ENCODE results near the gene KIAA1328.
"Not testable (repeated sequence)": the region's sequence is repeated elsewhere in the genome, so short reads cannot be mapped to it uniquely, and the experiment has no call there.

The KIAA1328 gene

DNA sequence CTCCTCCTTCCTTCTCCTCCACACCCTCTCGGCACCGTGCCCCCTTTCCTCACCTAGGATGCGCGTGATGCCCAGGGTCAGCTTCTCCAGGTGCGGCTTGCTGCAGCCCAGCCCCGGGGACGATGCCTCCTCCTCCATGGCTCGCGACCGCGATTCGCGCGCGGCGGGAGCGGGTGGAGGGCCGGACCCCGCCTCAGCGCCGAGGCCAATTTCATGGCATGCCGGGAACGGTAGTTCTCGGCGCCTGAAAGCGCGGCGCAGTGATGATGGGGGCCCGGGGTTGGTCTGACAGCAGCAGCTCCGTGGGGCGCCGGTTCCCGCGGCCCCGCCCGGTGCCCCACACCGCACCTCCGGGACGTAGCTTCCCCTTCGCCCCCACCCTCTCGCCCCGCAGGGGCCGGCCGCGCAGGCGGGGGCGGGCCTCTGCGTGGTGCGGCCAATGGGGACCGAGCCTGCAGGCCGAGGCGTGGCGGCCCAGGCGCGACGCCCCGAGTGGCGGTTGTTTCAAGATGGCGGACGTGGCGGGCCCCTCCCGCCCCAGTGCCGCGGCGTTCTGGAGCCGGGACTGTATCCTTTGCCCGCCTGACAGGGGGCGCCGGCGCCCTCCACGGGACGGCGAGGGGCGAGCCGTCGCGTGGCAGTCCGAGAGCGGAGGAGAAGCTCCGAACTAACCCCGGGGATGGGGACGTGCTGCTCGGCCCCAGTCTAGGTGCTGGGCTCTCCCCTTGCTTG lies at the start of gene KIAA1328, which contains the start of gene TPGS2:
Gene KIAA1328, plus strand, starts transcription at position 498 of the 732 bp plus-strand sequence. Its CDS starts 12 bp downstream, at position 510.
Gene TPGS2, minus strand, starts transcription at position 373 of the 732 bp plus-strand sequence. Its CDS starts 235 bp downstream, at position 138.
- peak; percentile 39 for DNase-seq

DNA sequence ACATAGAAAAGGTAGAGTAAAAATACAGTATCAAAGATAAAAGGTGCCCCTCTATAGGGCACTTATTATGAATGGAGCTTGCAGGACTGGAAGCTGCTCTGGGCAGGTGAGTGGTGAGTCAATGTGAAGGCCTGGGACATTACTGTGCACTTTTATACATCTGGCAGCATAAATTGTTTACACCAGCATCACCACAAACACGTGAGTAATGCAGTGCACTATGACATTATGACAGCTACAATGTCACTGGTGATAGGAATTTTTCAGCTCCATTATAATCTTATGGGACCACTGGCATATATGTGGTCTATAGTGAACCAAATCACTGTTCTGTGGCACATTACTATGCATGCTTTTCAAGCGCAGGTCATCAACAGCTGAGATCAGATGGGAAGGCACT lies 48.2 kb upstream of the KIAA1328 start:
- DNase-seq, result no peak

DNA sequence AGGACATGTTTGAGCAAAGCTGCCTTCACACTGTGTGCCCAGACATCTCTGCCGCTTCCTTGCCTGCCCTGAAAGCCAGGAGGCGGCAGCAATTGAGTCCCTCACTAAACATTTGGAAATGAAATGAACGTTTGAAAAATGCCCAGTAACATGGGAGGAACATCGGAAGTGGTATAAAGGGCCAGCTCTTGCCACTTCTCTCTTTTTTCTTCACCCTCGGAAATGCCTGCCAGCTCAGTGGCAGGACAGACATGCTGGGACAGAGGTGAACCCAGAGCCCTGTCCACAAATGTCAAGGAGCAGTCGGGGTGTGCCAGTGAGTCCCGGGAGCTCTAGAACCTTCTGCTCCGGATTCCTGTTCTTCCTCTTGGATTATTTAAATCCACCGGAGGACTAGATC lies 46.2 kb upstream of the KIAA1328 start:
- DNase-seq, result no peak

DNA sequence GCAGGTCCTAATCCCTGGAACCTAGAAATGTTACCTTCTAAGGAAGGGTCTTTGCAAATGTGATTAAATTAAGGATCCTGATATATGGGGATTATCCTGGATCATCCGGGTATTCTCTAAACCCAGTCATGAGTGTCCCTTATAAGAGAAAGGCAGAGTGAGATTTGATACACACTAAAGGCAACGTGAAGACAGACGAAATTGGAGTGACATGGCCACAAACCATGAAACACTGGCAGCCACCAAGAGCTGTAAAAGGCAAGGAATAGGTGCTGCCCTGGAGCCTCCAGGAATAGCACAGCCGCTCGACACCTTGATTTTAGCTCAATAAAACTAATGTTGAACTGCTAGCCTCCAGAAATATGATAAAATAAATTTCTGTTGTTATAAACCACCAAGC lies 45.1 kb upstream of the KIAA1328 start:
- no peak for DNase-seq

DNA sequence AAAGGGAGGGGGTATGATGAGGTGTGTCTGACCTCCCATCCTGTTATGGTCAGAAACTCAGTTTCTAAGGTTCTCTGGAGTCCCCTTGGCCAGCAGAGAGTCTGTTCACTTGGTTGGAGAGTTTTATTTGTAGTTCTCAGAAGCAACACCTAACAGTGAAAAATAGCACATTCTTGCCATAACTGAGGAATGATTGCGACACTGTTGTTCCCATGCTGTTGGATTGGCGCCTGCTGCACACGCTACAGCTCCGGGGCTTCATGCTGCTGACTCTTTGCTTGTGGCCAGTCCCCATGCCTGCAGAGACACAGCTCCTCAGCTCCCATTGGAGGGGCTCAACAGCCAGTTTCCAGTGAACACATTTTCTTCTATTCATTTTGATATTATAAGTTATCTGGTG lies 42.2 kb upstream of the KIAA1328 start:
- DNase-seq, result no peak

DNA sequence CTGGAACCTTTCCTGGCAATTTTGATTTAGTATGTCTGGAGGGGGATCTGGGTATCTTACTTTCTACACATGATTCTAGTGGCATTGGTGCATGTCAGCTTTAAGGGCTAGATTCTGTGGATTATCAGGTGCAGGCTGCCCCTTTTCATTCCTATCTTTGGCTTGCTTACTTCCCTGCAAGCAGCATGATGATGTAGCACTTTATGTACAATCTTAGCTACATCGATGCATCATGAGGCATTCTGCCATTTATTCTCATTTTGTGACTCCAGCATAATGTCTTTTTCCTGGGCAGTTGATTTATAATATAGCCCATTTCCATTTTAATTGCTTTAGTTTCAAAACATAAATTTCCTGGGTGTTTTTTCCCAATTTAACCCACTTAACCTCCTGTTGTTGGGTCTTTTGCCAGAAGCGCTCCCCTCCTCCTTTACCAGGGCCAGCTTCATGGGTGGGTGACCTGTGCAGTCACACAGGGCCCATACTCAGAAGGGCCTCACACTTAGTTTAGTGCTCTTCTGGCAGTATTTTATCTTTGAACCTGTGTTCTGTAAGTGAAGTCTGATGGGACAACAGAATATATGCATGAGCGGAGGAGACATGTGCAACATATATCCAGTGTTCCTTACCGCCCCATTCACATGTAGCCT lies 36.2 kb upstream of the KIAA1328 start:
- no peak for DNase-seq

DNA sequence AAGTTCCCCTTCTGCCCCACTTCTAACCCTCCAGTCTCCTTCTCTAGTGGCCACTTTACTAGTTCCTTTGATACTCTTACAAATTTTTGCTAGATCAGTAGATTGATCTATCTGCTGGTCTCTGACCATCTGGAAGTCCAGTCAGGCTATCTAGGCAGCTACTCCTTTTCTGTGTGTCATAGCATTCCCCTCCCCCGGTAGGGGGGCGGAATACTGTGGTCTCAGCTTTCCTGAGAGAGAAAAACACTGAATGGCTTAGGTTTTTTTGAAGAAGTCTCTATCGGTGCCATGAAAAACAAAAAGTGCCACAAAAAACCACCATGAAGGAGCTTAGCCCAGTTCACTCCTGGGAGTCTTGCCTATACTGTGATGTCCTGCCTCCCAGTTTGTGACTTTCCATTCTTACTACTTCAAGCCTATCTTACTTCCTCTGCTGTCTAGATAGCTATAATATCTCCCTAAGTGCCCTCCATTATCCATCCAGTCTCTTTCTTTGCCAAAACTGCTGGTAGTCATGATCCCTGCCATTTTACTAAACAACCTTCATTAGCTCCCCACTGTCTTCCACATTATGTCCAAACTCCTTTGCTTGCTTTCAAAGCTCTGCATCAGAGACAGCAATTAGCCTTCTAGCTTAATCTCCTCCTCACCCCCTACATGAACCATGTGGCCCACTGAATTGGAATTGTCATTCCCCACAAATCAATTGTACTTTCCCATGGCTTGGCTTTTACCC lies 30.0 kb upstream of the KIAA1328 start:
- DNase-seq, result no peak

DNA sequence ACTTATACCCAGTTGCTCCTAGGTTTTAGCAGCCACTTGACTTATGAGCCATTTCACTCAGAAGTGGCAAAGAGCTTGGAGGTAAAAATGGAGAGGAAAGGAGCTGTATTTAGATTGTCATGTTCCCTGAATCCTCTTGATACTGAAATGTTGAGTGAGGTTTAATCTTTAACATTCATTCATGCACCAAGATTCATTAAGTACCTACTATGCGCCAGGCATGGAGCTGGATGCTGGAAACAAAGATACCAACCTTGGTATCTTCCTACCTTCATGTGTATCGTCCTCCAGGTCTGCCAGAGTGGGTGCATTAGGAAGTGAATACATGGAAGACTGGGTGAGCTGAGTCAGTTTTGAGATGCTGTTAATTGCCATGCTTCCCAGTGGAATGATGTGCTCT lies 23.8 kb upstream of the KIAA1328 start:
- no peak for DNase-seq

DNA sequence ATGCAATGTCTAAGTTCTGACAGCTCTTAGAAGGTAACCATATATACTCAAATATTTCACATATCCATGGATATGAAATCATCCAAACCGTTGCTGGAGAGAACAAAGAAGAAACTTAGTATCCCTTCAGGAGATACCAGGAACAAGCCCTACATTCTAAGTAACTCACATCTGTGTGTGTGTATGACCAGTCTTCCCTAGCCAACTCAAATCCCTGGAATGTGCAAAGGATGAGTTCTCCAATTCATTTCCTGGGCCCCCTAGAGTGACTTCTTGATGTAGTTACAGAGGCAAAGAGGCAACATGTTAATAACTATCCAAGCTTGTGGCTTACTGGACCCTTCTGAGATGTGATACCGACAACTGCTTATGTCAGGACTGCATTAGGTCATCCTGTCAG lies 20.2 kb upstream of the KIAA1328 start:
- DNase-seq, result no peak

DNA sequence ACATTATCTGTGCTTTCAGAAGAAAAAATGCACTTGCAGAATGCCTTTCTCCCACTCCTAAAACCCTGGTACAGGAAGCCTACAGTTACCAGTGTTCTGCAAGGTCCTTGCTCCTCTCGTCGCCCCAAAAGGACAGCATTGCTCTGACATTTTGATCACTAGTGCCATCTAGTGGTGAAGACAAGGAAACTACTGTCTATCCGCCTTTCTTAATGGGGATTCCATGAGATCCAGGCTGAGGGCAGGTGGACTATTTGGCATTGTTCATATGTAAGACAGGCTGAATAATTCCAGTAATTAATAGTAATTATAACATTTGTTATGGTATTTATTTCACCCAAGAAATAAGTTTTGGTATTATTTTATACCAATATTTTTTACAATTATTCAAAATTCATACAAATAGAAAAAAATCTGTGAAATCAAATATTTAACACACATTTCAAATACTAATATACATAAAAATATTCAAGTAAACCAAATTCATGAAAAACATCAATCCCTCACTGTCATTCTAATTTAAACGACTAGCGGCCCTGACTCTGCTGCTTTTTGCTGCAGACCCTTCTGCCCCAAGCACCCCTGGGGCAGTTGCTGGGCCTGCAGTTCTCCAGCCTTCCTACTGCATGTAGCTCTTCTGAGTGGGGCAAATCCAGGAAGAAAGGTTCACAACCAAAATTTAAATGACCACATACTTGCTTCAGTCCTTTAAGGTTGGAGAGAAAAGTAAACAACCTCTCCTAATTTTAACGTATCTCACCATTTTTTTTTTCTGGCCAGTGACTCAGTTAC lies 19.1 kb upstream of the KIAA1328 start:
- DNase-seq, result peak; percentile 36

DNA sequence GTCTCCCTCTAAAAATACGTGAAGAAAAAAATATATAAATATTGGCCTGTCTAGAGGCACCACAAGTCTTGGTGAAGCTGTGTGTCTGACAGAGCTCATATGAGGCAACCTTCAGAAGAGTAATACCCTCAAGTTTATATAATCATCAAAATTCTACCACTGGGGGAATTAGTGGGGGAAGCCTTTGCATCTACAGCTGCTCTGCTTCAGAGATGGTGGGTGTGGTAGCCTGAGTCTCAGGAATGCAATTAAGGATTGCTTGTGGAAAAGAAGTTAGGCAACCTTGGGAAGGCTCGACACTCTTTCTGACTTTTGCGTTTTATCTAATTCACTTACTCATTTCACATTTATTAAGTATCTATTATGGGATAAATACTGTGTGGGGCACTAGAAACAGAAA lies 17.5 kb upstream of the KIAA1328 start:
- DNase-seq, result no peak

DNA sequence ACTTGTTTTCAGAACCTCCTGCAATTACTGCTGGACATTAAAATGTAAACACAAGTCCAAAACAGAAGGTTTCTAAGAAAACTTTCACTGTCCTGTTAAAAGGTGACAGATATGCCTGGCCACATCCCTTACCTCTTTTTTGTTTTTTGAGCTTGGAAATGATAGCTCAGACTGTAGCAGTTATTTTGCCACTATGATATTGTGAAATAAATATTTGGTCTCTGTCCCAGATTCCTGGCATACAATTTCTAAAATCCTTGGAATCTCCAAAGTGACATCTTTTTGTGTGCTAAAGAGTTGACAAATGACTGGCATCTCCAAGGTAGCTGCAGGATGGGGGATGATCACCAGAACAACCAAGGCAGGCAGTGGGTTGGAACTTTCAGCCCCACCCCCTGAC lies 17.0 kb upstream of the KIAA1328 start:
- no peak for DNase-seq

DNA sequence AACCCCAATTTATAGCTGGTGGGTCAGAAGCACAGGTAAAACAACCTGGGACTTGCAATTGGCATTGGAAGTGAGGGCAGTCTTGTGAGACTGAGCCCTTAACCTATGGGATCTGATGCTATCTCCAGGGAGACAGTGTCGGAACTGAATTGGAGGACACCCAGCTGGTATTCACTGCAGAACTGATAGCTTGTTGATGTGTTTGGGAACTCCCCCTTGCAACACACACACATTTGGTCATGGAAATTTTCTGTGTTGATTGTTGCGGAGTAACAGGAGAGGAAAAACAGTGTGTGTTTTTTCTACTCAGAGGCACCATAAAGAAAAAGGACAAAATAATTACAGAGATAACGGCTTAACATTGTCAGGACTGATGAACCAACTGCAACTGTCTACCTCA lies 16.2 kb upstream of the KIAA1328 start:
- DNase-seq, result no peak

DNA sequence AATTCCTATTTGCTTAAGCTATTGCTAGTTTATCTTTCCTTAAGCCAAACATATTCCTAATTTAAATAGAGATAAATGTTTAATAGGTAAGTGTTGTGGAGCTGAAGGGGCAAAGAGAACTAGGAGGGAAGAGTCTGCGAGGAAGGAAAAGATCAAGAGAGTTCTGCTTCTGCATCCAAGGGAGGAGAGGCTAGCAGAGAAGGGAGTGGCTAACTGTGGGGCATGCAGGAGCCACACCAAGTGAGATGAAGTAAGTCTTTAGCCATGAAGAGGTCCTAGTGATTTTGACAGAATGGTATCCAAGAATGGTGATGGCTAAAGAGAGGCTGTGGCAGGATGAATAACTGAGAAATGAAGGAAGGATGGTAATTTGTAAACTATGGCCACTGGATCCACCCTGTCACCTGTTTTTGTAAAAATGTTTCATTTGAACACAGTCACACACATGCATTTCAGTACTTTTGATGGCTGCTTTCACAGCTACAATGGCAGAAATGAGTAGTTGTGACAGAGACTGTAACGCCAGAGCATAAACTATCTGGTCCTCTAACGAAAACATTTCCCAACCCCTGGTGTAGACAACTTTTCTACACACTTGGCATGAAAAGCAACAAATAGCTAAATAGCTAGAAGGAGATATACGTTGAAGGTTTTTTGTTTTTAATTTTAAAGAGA lies 15.7 kb upstream of the KIAA1328 start:
- no peak for DNase-seq

DNA sequence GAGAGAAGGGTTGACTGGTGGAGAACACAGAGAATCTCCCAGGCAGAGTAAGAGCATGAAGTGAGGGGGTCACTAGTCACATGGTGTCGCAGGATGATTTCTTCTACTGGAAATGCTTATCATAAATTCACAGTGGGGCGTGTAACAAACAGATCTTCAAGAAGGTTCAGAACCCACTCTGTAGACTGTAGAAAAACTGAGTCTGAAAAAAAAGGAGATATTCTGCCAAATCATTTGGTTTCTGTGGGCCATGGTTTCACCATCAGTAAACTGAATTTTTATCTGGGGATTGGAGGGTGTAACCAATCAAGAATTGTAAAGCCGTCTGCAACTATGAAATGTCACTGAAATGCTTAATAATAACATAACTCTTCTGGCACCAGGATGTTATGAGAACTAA lies 15.1 kb upstream of the KIAA1328 start:
- DNase-seq, result no peak

DNA sequence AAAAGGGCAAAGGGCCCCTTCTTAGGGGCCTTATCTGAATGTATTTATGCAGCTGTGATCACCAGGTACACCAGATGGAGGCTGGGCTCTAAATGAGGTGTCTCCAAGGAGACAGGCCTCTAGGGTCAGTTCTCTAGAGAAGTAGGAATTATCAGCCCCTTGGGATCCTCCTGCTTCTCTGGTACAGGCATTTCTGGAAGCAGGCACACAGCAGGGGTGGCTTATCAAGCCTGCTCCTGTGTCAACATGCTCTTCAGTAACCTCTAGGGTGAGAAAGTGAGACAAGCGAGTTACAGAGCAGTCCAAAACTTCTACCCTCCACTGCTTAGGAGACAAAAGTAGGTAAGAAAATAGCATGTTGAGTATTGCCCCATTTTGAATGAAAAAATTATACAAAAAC lies 13.9 kb upstream of the KIAA1328 start:
- DNase-seq, result peak; percentile 37

DNA sequence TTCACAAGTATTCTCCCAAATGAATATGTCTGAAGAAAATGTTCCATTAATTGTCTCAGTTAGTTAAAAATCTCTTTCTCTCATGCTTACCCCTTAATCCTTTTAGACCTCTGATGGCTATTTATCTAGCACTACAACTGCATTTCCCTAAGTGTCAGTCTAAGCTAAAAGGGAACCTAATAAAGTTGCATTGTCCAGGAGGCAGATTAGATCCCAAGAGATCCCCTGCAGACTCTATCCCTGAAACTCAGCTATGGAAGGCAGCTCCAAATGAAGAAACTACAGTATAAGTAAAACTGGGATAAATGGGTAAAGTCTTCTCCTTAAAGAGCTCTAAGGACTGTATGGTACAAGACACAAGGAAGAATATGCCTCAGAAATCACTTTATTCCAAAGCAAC lies 12.8 kb upstream of the KIAA1328 start:
- not testable (repeated sequence) for DNase-seq

DNA sequence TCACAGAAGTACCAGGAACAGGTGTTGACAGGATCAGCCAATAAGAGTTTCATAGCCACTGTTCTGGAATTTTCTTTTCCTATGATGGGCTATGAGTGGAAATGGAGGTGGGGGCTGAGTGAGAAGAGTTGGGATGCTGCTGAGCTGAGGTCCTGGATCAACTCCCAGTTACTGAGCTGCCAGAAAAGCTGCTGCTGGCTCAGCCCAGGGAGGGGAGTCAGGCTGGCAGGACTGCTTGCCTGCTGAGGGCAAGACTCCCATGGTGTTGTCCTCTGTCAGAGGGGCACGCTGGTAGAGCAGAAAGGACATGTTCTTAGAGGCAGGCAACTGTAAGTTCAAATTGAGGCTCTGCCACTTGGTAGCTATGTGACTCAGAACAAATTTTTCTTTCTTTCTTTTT lies 11.9 kb upstream of the KIAA1328 start:
- no peak for DNase-seq

DNA sequence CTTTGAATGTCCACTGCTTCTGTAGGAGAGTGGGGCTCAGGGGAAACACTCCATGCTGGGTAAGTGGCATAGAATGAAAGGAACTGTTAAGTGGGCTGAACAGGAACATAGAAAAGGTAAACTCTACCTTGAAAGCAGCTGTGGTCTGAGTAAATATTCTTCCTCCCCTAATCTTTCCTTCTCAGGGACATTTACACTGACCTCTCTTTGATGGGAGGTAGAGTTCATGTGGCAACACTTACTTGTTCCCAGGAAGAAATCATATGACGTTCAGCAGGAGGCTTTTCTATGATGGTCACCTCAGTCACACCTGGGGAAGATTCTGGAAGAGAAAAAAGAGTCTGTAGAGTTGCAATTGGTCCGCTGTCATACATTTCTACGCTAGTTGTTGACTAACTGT lies 10.3 kb upstream of the KIAA1328 start:
- DNase-seq, result no peak

DNA sequence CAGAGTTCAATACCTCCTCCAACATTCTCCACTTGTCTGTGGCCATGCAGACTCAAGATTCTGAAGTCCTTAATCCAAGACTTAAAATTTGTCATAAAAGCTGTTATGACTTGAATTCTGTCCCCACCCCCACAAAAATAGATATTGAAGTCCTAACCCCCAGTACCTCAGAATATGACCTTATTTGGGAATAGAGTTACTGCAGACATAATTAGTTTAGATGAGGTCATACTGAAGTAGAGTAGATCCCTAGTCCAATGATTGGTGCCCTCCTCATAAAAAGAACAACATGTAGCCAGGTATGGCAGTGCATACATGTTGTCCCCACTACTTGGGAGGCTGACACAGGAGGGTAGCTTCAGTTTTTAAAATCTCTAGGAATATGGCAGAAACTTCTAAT lies 9.3 kb upstream of the KIAA1328 start:
- DNase-seq, result no peak

DNA sequence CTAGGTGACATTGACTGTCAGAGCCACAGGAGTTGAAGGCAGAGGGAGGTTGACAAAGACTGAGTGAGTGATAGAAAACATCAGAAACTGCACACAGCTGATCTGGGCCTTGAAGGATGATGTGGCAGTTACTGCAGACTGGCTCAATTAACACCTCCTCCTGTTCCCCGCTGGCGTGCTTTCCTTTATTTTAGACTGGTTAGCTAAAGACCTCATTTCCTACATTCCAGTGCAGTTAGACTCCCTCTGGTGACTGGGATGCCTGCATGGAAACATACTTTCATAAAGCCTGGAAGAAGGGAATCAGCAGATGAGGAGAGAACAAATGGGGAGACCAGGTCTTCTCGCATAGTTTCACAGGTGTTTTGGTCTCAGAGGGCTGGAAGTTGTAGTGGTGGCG lies 7.2 kb upstream of the KIAA1328 start:
- no peak for DNase-seq

DNA sequence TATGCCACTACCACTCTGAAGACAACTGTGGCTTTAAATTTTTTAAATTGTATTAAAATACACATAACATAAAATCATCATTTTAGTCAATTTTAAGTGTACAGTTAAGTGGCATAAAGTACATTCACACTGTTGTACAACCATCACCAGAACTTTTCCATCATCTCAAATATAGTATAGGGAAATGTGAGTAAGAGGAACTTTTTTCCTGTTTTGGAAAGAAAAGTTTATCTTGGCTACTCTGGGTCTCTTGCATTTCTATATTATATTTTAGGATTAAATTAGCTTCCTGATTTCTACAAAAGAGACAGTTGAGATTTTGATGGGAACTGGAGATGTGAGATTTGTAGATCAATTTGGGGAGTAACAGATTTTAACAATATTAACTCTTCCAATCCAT lies 3.4 kb upstream of the KIAA1328 start:
- DNase-seq, result no peak

DNA sequence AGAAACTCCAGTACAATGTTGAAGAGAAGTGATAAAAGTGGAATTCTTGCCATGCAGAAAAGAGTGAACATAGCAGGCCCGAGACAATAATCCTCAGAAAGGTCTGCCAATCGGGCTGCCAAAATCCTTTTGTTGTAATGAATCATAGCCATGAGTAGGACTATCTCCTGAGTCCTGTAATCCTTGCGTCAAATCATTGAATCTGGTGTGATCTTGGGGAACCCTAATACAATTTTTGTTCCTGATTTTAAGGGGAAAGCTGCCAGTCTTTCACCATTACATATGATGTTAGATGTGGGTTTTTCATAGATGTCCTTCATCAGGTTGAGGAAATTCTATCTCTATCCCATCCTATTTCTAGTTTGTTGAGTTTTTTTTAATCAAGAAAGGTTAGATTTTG lies 2.4 kb upstream of the KIAA1328 start:
- DNase-seq, result no peak
